HG02798 (cell line): ENCODE results near the gene KCNF1.
A peak's percentile ranks its signal among the peaks of the same experiment; 100 is the strongest.

ENCODE experiments used
- ATAC-seq: cut with Tn5 transposase; IDR thresholded peaks from one replicate; pipeline ENCODE4 v1.9.1; 2021; ENCODE audit warnings: mild to moderate bottlenecking; ENCODE audit not compliant: unreplicated experiment, poor library complexity

Gene KCNF1

DNA sequence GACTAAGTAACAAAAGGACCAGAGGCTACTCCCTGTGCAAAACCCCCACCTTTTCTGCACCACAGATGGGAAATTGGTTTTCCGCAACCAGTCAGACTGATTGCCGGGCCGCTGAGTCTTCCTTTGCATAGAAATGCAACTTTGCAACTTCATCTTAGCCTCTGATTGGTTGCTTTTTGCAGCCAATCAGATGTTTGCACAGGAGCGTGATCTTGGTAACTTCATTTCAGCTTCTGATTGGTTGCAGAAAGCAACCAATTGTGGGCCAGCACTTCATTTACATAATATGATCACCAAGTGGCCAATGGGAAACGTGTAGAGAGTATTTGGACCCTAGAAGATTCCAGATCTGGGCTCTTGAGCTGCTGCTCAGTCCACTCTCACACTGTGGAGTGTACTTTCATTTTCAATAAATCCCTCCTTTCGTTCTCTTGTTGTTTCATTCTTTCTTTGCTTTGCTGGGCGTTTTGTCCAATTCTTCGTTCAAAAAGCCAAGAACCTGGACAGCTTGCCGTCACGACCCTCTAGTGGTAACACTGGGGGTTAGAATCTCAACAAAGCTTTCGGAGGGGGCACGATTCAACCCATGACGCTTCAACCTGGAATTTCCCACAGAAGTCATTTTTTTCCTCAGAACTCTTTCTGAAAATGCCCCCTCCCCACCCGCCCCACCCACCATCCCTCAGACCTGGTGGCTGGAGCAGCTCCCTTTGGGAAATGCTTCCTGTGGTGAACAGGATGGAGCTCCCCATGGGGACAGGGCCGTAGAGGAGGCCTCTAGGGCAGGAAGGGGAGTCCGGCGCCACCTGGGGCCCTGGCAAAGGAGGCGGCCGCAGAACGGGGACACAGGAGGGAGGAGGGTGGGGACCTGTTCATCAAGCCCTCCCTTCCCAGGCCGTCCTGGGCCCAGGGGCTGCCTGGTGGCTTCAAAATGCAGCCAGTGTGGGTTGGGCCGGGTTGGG, 31.8 kb upstream of the KCNF1 start:
- ATAC-seq = no peak

DNA sequence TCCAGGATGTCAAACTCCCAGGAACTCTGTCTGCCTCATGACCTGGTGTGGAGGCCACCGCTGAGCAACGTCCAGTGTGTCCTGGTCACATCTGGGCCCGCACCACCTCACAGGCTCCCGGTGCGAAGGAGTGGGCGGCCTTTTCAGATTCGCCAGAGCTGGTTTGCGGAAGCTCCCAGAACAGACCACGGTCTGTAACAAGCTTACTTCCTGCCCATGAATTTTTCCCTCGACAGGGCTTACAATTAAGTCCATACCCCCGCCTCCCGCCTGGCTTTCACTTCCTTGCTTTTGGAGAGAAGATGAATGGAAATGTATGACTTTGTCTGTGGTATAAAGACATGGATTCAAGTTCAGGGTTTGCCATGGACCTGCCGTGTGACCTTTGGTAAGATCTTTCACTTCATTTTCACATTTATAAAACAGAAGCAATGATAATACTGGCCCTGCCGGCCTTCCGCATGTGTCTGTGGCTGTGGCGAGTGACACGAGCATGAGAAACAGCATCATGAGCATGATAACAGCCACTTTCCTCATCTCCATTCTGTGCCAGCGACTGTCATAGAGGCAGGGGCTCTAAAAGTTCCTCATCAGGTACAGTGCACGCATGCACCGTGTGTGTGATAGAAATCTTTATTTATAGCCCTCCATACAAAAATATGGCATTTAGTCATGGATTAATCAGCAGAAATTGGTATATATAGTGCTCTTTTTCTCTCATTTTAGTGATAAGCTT, 31.0 kb upstream of the KCNF1 start:
- ATAC-seq = no peak

DNA sequence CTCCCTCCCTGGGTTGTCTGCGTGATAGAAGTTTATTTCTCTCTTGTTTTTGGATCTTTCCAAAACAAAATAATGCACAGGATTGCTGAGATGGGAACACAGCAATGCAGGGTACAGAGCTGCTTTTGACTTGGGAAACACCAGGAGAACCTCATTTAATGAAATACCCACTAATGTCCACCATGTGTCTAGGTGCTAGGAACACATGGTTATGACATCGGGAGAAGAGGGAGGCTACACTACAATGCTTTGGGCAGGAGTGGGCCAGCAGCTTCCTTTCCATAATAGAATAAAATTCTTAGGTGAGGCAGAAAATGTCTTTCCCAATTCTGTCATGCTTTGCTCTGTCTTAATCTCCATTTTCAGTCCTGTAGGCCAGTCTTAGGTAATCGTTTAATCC, 29.2 kb upstream of the KCNF1 start:
- ATAC-seq = no peak

DNA sequence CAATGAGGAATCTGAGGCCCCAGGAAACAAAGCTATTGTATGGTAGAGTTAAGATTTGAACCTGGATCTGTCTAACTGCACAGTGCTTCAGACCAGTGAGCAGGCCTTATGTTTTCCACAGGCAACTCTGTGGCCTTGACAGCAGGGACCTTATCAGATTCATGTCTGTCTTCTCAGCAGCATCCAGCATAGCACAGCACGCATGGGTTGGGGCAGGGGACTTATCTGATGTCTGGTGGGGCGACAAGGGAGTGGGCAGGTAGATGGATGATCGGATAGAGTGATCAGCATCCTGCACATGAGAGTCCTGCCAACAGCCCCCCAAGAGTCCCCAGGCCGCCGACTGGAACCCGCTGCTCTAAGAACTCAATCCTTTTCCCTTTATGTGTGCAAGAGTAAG, 28.7 kb upstream of the KCNF1 start:
- ATAC-seq = no peak

DNA sequence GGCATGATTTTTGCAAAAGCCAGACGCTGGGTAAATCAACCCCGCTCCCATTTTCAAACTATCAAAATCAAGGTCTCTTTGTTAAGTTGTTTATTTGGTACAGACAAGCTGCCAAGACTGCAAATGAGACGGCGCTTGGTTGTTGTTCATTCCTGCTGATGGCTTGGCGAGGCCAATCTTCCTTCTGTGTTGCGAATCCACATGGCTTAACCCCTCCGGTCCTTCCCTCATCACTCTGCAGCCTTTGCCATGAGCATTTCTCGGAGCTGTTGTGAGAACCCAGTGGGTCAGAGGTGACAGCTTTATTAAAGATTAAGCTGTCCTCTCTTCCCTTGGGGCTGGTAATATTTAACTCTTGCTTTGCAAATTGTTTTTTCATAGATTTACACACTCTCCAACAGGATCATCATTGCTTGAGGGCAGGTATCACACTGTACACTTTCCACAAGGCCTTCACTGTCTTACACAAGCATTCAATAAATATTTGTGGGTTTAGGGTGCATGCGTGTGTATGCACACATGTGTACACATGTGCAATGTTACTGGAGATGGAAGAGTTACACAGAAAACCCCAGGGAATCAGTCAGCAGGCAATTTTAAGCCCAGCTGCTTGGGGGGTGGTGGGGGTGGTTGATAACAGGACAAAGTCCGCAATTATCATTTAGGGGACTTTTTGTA, 27.8 kb upstream of the KCNF1 start:
- ATAC-seq = peak; percentile 30

DNA sequence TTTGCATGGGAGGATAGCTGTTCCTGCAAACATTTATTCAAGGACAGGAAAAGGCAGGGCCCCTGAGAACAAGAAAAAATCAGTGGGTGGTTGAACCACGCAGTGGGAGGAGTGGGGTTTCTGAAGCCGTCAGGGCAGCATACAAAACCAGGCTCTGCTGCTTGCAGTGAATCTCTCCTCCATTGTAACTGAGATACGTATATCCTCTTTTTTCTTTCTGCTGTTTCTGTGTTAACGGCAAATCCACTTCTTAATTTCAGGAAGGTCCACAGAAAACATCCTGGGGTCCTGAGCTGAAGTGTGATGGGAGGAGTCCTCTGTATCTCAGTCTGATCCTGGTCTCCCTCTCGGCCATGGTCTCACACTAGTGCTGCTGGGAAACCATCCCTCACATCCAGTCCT, 27.2 kb upstream of the KCNF1 start:
- ATAC-seq = peak; percentile 75

DNA sequence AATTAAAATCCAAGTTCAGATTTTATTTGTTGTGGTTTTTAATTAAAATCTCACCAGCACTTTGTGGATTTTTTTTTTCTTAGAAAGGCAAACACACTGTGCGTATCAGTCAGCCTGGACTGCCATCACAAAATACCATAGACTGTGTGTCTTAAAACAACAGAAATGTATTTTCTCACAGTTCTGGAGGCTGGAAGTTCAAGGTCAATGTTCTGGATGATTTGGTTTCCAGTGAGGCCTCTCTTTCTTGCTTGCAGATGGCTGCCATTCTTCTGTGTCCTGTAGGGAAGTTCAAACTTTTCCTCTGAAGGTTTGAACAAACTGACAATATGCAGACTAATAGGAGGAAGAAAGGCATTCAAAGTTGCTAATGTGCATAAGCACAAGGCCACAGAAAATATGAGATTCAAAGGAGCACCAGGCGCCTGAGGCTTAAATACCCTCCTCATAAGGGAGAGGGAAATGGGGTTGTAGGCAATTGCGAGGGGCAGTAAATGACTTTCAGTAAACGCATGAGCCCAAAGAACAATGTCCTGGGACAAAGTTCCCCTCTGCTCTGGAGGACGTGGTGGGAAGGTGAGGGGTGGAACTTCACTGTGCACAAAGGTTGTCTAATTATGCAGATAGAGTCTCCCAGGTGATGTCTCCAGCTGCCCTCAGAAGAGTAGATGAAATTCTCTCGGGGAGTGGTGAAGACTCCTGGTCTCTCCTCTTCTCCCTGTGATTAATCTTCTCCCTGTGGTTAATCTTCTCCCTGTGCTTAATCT, 26.5 kb upstream of the KCNF1 start:
- no peak for ATAC-seq

DNA sequence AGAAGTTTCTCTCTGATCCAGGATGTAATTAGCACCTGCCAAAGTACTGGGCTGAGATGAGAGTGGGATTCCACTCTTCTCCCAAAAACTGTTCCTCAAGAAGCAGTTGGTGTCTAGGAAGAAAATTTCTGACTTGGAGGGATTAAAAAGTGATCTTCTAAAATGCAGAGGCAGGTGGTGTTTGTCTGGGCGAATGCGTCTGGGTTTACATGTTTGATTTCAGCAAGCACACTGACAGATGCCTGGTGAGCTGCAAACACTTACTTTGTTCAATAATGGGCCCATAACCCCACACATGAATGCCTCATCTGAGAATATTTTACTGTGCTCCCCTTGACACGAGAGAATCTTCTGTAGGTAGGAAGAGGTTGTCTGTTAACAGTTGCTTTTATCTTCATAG, 24.3 kb upstream of the KCNF1 start:
- no peak for ATAC-seq

DNA sequence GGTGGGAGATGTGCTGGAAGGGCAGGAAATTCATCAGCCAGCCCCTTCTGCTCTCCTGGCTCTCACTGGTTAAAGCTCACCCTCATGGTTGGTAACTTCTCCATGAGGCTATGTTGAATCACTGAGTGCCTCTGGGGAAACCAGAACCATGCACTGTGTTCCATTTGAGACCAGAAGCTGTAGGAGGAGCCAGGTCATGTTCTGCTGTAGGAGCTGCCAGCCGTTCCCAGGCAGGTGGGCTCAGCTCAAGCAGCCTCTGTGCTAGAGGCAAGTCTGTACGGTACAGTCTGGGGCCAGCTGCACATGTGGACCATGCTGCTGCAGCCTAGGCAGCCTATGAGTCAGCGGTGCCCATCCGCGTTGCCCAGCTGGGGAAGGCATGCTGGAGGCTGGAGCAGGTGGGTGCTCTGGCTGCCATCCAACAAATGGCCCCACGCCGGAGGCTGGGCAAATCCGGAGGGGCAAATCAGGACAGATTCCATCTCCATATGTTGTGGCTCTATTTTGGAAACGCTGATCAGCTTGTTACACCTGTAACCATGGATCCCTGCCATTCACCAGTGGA, 22.0 kb upstream of the KCNF1 start:
- ATAC-seq = no peak

DNA sequence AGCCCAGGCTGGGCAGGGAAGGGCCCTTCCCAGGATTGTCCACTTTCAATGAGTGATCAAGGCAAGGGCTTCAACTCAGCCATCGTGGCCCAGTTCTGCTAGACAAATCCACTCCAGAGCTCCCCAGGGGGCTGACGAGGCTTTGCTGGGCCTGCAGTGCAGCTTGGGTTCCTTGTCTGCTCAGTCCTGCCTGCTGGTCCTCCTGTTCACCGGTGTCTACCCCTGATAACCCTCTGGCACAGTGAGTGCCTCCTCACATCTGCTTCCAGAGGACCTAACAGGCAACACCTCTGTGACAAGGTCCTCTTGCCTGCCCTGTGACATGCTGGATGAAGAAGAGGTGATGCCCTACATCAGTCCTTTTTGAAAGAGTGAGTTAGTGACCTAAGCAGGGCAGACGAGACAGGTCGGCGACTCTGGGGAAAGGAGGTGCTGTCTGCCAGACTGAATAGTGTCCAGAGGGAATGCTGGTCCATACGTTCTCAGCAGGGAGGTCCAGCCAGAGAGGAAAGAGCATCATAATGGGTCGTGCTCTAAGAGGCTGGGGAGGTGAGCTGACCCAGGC, 20.9 kb upstream of the KCNF1 start:
- no peak for ATAC-seq

DNA sequence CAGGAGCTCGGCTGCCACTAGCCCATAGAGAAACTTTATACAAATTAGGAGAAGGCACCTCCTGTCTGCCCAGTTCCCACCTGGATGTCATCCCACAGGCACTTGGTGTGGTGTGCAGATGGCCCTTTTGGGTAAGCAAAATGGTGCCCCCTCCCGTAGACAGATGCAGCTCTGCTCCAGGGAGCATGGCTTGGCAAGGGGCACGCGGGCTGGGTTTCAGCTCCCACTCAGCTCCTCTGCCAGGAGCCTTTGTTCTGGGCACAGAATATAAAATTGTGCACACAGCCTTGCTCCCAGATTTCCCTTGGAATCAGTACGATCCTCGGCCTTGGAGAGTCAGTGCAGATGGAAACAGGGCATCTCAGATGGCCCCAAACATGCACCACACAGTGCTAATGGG, 20.3 kb upstream of the KCNF1 start:
- ATAC-seq = no peak

DNA sequence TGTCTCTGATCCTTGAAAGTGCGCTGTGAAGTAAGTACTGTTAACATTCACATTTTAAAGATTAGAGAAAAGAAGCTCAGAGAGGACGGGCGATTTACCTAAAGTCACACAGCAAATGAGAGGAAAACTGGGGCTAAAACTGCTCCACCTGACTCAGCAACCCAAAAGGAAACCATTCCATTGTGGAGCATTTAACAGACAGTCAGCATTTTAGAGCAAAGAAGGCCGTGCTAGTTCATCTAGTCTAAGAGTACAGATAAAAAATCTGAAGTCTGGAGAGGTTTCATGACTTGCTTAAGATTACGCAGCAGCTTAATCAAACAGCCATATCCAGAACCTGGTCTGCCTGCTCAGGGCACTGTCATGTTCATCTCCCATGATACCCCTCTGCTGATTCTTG, 19.9 kb upstream of the KCNF1 start:
- no peak for ATAC-seq

DNA sequence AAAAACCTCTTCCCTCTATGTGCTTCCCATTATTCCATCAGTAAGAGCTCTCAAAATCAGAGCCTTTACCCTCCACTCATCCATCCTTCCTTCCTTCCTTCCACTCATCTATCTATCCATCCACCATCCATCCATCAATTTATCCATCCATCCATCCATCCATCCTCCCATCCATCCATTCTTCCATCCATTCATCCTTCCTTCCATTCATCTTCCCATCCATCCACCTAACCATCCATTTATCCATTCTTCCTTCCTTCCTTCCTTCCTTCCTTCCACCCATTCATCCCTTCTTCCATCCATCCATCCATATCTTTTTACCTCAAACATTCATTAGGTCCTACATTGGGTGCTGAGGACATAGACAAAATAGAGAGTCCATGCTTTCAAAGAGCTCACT, 19.4 kb upstream of the KCNF1 start:
- ATAC-seq = no peak

DNA sequence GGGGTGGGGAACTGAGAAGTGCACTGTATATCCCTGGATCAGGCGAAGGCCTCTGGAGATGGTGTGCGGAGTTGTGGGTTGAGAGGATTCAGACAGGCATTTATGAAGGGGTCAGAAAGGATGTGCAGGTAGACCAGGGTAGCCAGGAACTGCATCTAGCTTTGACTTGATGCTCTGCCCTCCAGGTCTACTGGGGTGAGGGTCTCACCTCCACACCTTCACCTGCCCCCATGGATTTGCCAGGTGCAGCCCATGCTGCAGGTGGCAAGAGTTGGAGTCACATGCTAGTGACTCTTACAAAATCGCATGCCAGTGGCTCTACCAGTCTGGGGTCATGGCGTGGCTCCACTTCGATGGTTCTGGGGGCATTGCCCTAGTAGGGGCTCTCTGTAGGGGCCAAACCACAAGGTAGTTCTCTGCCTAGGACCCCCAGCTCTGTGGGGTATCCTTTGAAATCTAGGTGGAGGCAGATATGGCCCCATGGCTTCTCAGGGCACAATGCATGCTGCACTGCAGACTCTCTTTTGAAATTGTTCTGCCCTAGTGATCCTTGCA, 18.9 kb upstream of the KCNF1 start:
- no peak for ATAC-seq

DNA sequence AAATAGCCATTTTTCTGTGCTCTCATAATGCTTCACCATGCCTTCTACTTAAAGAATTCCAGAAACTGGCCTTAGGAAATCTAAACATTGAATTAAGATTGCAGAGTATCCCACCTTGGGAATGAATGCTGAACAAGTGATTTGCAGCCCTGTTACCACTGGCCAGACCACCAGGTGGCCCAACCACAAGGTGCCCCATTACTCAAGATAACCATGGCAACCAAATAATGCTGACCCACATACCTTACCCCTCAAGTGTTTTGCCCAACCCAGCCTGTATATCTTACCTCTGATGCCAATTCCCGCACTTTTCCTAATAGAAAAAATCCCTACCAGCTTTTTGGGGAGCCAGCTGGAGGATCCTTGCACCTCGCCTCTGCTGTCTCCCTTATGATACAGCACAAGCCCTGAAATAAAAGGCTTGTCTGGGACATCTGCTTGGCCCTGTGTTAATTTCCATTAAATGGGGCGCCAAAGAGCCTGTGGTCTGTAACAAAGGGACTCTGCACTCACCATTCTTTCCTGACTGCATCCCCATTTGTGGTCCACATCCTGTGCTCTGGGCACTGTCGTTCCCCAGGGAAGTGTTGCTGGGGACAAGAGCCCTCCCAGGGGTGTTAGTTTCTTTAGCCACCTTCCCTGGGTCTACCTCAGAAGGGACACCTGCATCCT, 17.3 kb upstream of the KCNF1 start:
- ATAC-seq = no peak

DNA sequence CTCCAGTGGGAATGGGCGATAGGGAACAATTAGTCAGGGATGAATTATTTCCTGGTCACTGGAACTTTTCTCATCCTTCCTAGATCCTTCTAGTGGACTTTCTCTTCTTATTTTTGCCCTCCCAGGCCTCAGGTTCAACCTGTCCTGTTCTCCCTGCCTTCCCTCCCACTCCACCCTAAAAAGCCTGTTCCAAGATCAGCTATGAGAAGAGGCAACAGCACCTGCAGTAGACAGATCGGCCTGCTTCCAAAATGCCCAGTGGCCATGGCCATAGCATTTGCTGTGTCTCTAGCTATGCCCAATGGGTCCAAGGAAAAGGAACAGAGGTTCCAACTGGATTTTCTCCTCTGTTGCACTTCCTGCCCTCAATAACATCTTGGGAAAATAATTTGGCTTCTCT, 16.5 kb upstream of the KCNF1 start:
- no peak for ATAC-seq

DNA sequence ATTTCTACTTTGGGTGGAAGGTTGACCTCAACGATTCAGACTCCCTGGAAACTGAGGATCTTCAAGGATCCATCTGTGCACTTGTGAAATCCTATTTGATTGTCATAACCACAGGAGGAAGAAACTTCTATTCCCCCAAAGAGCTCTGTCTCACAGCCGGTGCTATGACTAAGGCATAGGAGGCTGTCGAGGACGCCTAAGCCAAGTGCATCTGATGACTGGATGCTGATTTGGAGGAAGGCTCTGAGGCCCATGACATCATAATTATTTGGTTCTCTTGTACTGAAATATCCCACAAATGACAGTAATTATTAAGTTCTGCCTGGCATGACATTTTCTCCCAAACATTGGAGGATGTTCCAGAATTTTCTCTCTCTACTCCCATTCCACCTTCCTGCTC, 13.8 kb upstream of the KCNF1 start:
- no peak for ATAC-seq

DNA sequence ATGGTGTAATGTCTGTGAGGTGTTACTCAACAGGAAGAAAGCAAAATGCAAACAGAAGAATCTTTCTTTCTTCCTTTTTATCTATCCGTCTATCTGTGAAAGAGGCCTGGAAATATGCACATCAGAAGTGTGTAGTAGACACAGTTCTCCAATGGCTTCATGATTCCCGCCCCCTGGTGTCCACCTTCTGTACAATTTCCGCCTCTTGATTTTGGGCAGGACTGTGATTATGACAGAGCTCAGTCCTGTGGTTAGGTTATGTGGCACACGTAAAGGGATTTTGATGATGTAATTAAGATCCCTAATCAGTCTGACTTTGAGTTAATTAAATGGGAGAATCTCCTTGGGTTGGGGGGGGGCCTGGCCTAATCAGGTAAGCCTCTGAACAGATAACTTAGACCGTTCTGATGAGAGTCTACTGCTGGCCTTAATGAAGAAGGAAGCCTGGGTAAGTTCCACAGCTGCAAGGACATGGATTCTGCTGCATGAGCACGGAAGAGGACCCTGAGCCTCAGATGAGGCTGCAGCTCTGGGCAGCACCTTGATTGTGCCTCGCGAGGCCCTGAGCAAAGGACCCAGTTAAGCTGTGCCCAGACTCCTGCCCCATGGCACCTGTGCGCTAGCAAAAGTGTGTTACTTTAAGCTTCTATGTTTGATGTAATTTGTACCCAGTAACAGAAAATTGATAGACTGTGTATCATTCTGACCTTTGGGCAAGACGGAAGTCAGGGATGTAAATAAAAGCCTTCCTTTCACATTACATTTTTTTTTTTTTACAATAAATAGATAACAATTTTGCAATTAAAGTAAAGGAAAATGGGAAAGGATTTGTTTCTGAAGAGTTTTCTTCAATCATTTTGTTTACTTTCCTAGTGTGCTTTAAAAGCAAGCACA, 11.3 kb upstream of the KCNF1 start:
- ATAC-seq = no peak
